GM10248 (cell line): ENCODE measurements around the gene UPK2.

Experiments used
- CTCF ChIA-PET: fragments of 300-600 bp; sonication (Branson Sonifier 250); formaldehyde crosslinking; extraction: SDS; loops from one replicate; lab custom pipeline; 2021; ENCODE audit warnings: antibody characterized with exemption; lab: Yijun Ruan, JAX
- POLR2A ChIA-PET: fragments of 350-650 bp; sonication (Branson Sonifier 250); formaldehyde crosslinking; extraction: SDS; loops from one replicate; lab custom pipeline; 2020; ENCODE audit warnings: antibody characterized with exemption; lab: Yijun Ruan, JAX
- DNase-seq: peaks from one replicate; pipeline ENCODE4 v3.0.0; 2012; ENCODE audit errors: extremely low spot score
- TF ChIP-seq, protein P1 (sequence below): IDR thresholded peaks from 2 replicates; pipeline ENCODE4 v1.5.1; 2012; ENCODE audit warnings: mild to moderate bottlenecking, low read depth; ENCODE audit errors: extremely low read depth, missing control alignments, control extremely low read depth

Gene UPK2

DNA sequence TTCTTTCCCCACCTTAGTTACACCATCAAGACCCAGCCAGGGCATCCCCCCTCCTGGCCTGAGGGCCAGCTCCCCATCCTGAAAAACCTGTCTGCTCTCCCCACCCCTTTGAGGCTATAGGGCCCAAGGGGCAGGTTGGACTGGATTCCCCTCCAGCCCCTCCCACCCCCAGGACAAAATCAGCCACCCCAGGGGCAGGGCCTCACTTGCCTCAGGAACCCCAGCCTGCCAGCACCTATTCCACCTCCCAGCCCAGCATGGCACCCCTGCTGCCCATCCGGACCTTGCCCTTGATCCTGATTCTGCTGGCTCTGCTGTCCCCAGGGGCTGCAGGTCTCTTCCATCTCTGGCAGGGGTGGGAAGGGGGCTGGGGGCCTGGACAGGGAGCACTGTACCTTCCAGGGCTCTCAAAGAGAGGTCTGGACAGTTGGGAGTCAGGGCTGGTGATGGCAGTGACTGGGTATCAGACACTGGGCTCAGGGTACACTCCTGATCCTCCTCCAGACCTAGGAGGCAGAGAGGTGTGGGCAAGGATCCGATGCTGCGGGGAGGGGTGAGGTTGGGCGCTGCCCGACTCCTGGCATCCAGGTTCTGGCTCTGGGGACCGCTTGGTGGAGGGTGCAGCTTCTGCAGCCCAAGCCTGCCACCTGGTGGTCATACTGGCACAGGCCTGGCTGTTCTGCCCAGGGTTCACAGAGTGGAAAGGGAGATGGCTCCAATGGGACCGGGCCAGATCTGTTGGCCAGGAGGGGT is at the start of gene UPK2:
UPK2 (plus strand) TSS at position 205 of the 753 bp plus-strand sequence; CDS start at position 258, 53 bp downstream.
- POLR2A ChIA-PET: no interaction called here

DNA sequence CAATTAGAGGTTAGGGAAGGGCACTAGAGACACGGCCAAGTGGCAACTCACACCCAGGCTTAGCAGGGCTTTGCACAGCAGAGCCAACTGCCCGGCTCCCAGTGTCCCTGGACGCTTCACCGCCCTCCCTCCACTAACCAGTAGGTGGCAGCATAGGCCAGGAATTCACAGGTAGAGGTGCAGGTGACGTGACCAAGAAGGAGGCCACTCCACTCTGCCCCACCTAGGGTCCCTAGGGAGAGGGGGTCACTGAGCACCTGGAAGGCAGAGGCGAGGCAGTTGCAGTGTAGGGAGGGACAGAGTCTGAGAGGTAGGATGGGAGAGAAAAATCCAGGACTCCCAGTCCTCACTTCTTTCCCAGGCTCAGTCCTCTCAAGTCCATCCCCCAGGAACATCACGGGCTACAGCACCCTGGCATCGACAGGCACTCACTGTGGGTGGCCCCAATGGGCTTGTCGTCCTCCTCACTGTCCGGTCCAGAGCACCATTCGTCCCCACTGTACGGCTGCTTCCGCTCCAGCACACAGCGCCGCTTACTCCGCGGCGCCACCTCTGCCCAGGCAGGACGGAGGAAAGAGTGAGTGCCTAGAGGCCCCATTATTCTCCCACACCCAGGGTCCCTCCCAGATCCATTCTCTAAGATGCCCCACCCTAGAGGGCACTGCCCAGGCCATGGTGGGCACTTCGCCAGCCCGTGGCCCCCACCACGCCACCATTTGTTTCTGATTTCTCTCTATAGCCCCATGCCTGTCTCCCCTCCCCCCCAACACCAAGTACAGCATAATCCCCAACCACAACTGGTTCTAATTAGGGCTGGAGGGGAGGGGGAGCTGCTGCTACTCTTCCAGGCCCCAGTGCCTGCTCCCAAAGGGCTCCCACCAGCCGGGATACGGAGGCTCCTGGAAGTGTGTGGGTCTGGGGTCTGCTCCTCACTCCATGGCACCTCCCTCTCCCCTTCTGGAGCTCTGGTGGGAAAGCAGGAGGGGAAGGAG is 48.8 kb upstream of the UPK2 start:
- peak; percentile 88 for DNase-seq
- ChIA-PET POLR2A (interaction anchor here (0.5 kb wide), 1 partner anchor 29 kb away, joined by 3 read pairs; no protein-coding TSS in a partner anchor), CTCF (interaction anchor here (0.7 to 8.7 kb wide), 14 partner anchors 8 to 211 kb away, joined by 3 to 53 read pairs (median 4); partner anchors contain the start of genes BCL9L and UPK2)
- TF ChIP-seq, protein P1, sequence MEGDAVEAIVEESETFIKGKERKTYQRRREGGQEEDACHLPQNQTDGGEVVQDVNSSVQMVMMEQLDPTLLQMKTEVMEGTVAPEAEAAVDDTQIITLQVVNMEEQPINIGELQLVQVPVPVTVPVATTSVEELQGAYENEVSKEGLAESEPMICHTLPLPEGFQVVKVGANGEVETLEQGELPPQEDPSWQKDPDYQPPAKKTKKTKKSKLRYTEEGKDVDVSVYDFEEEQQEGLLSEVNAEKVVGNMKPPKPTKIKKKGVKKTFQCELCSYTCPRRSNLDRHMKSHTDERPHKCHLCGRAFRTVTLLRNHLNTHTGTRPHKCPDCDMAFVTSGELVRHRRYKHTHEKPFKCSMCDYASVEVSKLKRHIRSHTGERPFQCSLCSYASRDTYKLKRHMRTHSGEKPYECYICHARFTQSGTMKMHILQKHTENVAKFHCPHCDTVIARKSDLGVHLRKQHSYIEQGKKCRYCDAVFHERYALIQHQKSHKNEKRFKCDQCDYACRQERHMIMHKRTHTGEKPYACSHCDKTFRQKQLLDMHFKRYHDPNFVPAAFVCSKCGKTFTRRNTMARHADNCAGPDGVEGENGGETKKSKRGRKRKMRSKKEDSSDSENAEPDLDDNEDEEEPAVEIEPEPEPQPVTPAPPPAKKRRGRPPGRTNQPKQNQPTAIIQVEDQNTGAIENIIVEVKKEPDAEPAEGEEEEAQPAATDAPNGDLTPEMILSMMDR: peak; percentile 97

More for the DNA sequence above, at the start of gene UPK2:
- CTCF ChIA-PET: interaction anchor here (0.9 to 4.7 kb wide), 27 partner anchors 9 to 361 kb away, joined by 3 to 37 read pairs (median 4); partner anchors contain the start of genes CENATAC and PHLDB1
- peak; percentile 94 for DNase-seq
- TF ChIP-seq, protein P1: peak; percentile 99

- ChIA-PET POLR2A (interaction anchor here (0.5 to 0.7 kb wide), 2 partner anchors 30 to 136 kb away, joined by 3 read pairs; no protein-coding TSS in a partner anchor), CTCF (interaction anchor here (0.9 to 8.7 kb wide), 12 partner anchors 8 to 117 kb away, joined by 3 to 53 read pairs (median 4); partner anchors contain the start of genes BCL9L, CXCR5, DDX6 and UPK2)
- DNase-seq: no peak
- TF ChIP-seq, protein P1: no peak
These were observed 47.8 kb upstream of the UPK2 start for GRCh38 chr11:118908264-118908663.

DNA sequence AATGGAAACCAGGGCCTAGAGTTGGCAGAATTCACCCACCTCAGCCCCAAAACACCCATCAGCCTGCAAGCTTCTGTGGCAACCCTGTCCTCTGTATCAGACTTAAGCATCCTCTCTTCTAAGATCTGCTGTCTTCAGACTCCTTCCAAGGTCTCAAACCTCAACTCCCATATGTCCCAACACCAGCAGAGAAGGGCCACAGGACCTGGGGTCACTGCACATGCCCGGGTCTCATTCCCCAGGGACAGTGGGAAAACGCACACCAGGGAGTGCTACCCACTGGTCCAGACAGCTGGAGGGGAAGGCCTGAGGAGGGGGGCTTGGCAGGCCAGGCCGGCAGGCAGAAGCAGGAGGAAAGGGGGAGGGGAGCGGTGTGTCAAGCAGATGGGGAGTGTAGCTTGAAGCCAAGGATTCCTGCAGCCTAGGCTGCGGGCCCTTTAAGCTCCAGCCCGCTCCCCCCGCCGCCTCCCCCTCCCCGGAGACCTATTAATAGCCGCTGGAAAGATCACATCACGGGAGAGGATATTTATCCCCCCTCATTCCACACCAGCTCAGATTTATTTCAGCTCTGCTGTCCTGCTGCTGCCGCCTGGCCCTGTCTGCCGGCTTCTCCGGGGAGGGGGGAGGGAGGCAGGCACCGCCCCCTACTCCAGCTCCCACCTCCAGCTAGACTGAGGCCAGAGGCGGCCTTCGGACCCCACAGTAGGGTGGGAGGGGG is 47.0 kb upstream of the UPK2 start:
- ChIA-PET POLR2A (interaction anchor here (0.7 kb wide), 1 partner anchor 135 kb away, joined by 3 read pairs; no protein-coding TSS in a partner anchor), CTCF (interaction anchor here (1.0 to 8.7 kb wide), 11 partner anchors 8 to 221 kb away, joined by 3 to 53 read pairs (median 4); partner anchors contain the start of genes BCL9L, CXCR5, DDX6 and UPK2)
- DNase-seq: no peak
- TF ChIP-seq, protein P1: no peak

DNA sequence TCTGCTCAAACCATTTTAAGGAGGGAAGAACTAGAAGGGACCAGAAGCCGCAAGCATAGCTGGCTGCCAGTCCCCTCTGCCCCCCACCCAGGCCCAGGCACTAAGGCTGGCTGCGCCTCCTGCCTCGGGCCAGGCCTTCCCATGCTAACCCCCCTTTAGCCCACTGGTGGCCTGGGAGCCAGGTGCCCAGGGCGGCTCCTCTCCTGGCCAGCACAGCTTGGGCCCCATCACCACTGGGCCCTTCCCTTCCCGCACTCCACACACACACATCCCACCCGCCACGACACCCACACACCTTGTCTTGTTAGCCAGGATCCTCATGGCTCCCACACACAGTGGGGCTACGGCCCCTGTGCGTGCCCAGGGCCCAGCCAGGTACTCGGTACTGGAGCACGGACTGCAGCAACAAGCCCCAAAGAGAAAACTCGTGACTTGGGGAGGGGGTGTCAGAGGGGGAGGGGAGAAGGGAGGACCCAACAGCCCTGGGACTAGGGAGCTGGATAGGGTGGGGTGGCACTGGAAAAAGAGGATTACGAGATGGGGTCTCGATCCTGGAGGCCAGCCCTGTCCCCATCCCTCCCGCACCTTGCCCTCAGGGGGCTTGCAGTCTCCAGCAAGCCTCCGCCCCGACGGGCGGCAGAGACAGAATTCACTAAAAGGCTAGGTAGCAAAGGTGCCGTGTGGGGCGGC is 46.3 kb upstream of the UPK2 start:
- TF ChIP-seq, protein P1: no peak
- POLR2A ChIA-PET: no interaction called here
- CTCF ChIA-PET: interaction anchor here (1.2 to 8.7 kb wide), 6 partner anchors 14 to 222 kb away, joined by 3 to 53 read pairs (median 6); partner anchors contain the start of genes BCL9L and UPK2
- DNase-seq: no peak
